Measurements from ENCODE around the gene TJP1.

TJP1 gene

DNA sequence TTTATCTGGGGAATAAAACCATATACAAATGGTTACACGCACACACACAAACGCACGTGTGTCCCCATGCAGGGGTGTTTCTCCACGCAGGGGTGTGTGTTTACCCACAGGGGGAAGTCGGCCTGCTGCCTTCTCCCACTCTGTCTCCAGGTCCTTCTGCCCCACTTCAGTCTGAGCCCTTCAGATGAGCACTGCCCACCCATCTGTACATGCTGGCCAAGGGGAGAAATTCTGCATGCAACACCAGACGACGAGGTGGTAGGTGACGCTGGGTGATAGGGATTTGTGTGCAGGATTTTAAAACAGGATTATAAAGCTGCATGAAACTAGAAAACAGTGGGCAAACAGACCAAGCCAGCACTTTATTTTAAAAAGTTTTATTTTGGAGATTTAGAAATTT is 122.5 kb downstream of the TJP1 start:
- TF ChIP-seq GATA3 (IDR thresholded peaks at IDR 0.05; ENCODE audit: low read depth, low read length), result no peak
- no peak for TF ChIP-seq GATA2 (IDR thresholded peaks at IDR 0.05; ENCODE audit: low read depth, low read length)

DNA sequence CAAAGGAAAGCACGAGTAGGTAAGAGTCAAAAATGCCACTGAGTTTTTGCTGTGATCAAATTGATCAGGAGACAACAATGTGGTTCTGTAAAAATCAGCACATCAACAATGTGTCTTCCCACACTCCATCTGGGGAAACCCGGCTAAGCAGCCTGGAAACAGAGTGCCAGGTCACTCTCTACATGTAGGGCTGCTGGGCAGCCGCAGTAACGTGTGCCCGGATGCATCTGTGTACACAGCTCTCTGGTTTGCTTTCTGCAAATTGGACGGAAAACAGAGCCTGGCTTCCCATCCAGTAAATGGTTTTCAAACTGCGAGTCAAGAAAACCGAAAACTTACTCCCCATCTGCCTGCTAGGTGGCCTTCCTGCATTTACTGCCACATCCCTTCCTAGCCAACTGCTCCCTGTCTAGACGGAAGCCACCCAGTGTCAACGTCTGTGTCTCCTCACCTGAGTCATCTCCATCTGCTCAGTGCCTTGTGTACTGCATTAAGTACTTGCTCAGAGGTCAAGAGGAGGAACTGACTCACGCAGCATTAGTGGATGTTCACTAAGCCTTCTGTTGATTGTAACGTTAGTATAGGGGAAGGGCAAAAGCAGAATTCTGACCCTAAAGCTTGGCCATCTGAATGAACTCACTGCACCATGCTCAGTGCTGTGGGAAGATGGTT is 124.1 kb downstream of the TJP1 start:
- TF ChIP-seq GATA2 (IDR thresholded peaks at IDR 0.05; ENCODE audit: low read depth, low read length) (no peak), GATA3 (IDR thresholded peaks at IDR 0.05; ENCODE audit: low read depth, low read length) (no peak)

DNA sequence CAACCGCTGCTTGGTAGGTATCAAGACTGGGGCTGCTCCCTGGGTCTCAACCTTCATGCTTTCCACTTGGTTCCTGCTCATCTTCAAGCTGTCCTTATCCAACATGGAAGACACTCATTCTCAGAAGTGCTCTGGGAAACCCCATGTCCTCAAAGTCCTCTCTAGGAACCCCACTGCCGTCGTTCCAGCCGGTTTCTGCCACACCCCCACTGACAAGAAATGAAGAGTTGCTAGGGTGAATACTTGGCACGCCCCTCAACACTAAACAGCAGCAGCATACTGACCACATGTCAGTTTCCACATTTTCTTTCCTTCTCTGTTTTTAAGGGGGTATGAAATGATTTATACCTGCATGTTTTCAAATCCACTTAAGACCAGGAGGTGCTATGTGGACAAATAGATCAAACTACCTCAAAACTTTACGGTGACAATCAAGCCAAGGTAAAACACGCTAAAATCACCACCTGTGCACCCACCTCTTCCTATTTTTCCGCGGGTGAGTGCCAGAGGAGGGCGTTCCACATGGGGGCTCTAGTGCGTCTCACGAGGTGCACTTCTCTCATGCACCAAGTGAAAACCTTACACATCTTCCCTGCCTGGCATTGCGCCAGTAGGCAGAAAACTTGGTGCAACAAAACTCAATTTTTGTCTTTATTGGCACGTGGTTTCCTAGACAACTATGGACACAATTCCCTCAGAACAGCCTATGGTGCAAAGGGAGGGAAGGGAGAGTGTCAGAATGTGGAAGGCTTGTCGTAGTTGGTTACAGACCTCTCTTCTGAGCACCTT is 125.1 kb downstream of the TJP1 start:
- TF ChIP-seq GATA2 (IDR thresholded peaks at IDR 0.05; ENCODE audit: low read depth, low read length) (no peak), GATA3 (IDR thresholded peaks at IDR 0.05; ENCODE audit: low read depth, low read length) (no peak)

DNA sequence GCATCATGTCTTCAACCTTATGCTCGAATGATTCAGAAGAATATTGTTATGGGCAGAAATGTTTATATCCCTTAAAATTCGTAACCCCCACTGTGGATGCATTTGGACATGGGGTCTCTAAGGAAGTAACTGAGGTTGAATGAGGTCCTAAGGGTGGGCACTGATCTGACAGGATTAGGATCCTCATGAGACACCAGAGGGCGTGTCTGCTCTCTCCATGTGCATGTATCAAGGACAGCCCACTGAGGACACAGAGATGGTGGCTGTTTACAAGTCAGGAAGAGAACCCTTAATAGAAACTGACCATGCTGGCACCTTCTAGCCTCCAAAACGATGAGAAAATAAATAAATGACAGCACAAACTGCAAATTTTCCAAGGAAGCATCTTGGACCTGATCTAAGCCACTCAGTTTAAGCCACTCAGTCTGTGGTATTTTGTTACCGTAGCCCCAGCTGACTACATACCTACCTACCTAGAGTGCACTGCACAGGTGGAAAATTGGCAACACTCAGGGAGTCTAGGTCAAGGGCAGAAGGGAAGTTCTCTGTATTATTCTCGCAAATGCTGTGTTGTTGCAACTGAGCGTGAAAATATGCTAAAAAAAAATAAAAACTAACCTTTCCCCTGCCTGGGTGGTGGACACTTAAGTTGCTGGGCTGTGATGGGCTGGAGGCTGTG is 126.6 kb downstream of the TJP1 start:
- TF ChIP-seq GATA2 (IDR thresholded peaks at IDR 0.05; ENCODE audit: low read depth, low read length) (no peak), GATA3 (IDR thresholded peaks at IDR 0.05; ENCODE audit: low read depth, low read length) (no peak)

DNA sequence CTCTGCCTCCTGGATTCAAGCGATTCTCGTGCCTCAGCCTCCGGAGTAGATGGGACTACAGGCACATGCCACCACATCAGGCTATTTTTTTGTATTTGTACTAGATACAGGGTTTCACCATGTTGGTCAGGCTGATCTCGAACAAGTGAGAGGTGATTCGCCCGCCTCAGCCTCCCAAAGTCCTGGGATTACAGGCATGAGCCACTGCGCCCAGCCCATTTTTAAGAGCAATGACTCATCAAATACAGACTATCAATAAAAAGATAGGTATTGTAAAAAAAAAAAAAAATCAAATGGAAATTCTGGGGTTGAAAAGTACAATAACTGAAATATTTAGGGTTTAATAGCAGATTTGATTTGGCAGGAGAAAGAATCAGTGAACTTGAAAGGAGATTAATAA is 129.0 kb downstream of the TJP1 start:
- TF ChIP-seq GATA2 (IDR thresholded peaks at IDR 0.05; ENCODE audit: low read depth, low read length), result no peak
- TF ChIP-seq GATA3 (IDR thresholded peaks at IDR 0.05; ENCODE audit: low read depth, low read length), result no peak

DNA sequence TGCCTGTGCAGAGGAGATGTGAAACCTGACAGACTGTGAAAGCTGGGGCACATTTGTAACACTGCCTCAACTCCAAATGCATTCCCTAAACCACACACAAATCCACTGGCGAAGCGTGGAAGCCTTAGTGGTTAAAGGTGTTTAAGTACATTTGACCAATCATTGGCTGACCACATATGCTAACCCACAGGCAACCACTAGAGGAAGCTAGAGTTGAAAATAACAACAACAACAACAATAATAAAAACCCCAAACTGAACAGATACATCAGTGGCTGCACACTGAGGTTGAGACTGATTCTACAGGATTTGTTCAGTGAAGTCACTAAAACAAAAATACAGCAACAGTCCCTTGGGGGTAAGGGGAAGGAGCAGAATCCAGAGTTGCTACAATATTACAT is 129.7 kb downstream of the TJP1 start:
- TF ChIP-seq GATA2 (IDR thresholded peaks at IDR 0.05; ENCODE audit: low read depth, low read length) (no peak), GATA3 (IDR thresholded peaks at IDR 0.05; ENCODE audit: low read depth, low read length) (no peak)

DNA sequence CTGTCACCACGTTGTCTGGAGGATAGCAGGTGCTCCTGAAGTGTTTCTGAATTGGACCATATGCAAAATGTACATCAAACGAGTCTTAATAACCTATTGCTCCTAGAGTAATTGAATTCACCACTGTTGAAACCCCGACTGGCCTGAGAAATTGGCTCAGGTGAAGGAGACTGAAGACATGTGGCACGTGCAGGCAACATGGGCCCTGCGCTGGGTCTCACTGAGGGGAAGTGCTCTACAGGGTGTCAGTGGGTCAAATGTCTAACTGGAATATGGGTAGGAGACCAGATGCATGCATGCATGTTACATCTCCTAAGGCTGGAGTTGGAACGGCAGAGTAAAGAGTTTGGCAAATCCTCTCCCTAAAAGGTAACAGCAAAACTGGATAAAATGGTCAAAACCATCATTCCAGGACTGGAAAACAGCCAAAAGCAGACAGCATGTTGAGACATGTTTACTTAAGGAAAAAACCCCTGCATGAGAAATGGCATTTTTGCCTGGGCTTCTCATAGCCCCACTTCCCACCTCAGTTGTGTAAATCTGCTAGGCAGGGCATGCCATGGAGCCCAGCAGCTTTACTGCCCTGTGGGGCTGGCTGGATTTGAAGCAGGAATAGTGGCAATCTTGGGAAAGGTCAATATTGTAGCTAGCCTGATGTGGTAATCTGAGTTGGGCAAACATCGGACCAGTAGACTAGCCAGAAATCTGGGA is 131.3 kb downstream of the TJP1 start:
- TF ChIP-seq GATA3 (IDR thresholded peaks at IDR 0.05; ENCODE audit: low read depth, low read length), result no peak
- TF ChIP-seq GATA2 (IDR thresholded peaks at IDR 0.05; ENCODE audit: low read depth, low read length), result no peak

DNA sequence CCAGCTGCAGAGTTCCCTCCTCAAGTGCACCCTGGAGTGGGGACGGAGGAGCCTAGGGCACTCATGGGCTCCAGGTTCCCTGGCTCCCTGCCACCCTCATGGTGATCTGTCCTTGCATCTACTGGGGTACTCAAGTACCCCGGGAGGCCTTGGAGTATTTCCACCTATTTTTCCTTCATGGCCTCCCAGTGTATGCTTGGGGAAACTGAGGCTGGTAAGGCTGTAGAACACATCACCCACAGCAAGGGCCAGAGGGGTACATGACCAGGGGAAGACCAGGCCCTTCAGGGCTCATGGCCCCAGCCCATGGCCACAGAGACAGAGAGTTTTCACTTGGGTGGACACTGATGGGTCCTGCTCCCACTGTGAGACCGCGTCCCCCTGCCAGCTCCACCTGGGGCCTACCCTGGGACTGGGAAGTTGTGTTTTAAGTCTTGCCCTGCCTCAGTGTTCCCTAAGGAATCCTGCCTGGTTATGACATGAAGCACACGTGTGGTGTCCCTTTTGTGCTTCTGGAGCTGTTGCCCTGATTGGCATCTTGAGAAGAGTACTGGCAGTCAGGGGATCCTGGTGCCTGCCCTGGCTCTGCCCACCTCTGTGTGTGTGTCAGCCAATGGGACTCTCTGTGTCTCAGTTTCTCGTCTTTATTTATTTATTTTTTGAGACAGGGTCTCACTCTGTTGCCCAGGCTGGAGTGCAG is 132.8 kb downstream of the TJP1 start:
- no peak for TF ChIP-seq GATA3 (IDR thresholded peaks at IDR 0.05; ENCODE audit: low read depth, low read length)
- no peak for TF ChIP-seq GATA2 (IDR thresholded peaks at IDR 0.05; ENCODE audit: low read depth, low read length)

DNA sequence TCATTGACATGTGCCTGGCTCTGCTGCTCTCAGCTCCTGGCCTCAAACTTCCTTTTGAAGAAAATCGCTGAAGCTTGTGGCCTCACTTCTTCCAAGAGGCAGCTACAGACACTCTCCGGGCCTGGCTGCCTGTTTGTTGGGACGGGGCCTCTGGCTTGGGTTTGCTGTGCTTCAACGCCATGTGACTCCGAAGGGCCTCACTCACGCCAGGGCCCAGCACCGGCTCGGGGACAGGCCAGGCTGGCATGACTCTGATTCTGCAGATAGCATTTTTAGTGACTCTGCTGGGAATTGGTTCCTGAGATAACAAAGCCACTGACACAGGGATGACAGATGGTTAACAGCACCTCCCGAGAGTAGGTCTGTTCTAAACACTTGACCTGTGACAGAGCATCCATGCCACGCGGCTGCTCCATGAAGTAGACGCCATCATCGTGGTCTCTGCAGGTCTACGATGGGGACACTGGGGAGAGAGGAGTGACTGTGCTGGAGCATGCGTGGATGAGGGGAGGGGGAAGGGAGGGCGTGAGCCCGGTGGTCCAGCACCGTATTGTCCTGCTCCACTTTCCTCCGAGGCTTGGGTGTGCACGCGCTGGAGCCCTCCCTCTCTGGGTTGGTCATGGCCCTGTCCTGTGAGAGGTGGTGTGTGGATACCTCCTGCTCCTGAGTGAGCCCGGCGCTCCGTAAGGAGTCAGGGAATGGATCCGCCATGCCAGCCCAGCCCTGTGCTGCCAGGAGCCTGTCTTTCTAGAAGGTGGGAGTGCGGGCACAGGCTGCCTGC is 133.6 kb downstream of the TJP1 start:
- TF ChIP-seq GATA3 (IDR thresholded peaks at IDR 0.05; ENCODE audit: low read depth, low read length) (no peak), GATA2 (IDR thresholded peaks at IDR 0.05; ENCODE audit: low read depth, low read length) (peak; percentile 74)

DNA sequence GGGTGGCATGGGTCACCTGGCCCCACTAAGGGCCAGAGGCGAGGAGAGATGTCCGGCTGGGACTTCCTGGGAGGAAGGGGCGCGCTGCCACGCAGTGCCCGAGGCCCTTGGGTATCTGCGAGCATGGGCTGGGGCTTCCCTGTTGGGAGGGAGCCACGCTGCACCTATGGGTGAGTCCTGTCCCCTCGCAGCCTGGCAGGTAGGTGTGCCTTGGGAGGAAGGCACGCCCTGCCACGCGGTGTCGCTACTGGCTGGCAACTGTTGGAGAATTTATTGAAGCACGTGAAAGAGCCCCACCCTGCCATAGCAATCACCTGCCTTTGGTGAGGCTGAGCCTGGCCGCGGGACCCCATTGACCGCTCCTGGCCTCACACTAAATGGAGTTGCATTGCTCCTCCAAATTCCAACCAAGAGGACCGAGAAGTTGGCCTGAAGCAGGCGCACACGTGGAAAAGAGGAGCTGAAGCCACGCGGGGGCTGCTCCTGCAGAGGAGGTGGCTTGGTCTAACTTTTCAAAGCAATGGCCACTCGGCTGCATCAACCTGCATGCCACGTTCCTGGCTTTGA is 134.2 kb downstream of the TJP1 start:
- no peak for TF ChIP-seq GATA3 (IDR thresholded peaks at IDR 0.05; ENCODE audit: low read depth, low read length)
- no peak for TF ChIP-seq GATA2 (IDR thresholded peaks at IDR 0.05; ENCODE audit: low read depth, low read length)

DNA sequence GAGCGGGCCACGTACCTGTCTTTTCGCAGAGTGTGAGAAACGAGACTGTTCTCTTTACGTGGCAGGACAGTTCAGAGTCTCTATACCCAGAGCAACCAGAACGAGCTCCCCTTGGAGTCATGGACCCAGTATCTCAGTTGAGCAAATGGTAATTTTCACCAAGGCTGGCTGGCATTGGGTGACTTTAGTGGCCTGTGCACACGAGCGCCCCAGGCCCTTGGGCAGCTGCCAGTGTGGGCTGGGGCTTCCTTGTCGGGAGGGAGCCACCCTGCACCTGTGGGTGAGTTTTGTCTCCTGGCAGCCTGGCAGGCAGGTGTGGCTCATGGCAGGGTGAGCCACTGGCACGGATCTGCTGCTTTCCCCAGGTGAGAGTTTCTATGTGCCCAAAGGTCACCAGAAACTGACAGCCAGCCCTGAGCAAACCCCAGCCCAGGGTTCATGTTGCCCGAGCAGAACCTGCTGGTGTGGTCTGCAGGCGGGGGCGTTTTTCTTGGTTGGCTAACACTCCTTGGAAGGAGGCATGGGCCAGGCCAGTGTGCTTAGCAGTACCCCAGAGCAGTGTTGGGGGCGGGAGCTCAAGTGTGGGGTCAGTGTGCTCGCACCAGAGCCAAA is 135.0 kb downstream of the TJP1 start:
- TF ChIP-seq GATA2 (IDR thresholded peaks at IDR 0.05; ENCODE audit: low read depth, low read length), result no peak
- TF ChIP-seq GATA3 (IDR thresholded peaks at IDR 0.05; ENCODE audit: low read depth, low read length), result no peak
